GM19397 (cell line): ENCODE results near the gene FTL.

ENCODE experiments used
- ATAC-seq: cut with Tn5 transposase; IDR thresholded peaks from one replicate; pipeline ENCODE4 v1.9.1; 2021; ENCODE audit warnings: mild to moderate bottlenecking, moderate library complexity; ENCODE audit not compliant: unreplicated experiment

The FTL gene

DNA sequence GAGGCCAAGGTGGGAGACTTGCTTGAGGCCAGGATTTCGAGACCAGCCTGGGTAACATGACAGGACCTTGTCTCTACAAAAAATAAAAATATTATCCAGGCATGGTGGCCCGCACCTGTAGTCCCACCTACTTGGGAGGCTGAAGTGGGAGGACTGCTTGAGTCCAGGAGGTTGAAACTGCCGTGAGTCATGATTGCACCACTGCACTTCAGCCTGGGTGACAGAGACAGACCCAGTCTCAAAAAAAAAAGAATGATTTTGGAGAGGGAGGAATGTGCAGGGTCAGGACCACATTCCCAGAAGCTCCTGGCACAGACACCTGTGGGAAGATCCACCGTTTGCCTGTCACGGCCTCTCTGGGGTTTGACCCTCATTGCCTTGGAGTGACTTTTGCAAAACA, 19.7 kb upstream of the FTL start:
- ATAC-seq: no peak

DNA sequence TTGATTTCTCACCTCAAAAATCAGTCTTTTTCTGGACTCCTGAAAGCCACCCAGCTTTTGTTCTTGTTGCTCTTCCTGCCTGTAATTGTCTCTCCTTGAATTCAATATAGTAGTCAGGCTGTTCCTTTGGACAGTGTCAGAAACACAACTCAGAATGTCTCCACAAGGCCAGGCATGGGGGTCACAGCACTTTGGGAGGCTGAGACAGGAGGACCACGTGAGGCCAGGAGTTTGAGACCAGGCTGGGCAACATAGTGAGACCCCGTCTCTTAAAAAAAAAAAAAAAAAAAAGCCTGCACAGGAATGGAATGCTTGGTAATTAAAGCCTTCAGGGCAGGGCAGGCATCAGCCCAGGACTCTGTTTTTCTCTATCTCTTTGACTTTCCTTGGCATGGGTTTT, 19.3 kb upstream of the FTL start:
- ATAC-seq: no peak

DNA sequence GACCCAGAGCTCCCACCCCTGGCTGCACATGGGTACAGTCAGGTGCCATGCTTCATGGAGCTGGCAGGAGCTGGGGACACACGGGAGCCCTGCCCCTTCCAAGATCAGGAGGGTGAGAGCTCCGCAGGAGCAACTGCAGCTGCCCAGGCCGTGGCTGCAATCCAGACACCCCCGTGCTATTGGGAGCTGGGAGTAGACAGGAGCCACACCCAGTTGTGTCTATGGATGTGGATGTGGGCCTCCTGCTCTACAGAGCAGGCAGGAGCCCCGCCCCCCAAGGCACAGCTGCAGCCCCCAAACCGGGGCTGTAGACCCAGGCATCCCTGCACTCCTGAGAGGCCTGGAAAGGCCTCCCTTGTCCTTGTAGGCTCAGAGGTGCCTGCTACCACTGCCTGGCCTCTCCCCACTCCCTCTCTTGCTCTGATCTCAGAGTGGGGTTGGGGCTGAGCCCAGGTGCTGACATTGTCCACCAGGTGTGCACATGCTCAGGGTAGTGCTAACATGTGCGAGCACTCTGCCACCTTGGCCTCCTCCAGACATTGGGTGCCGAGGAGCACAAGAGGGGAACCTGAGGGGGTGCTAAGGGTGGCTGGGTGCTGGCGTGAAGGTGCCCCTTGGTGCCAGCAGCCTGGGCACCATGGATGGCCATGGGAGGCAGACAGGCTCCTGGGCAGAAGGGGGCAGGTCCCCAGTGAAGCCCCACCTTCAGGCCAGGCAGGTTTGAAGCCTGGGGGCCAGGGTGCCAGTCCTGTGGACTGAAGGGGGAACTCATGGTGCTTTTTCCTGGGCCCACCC, 18.4 kb upstream of the FTL start:
- no peak for ATAC-seq

DNA sequence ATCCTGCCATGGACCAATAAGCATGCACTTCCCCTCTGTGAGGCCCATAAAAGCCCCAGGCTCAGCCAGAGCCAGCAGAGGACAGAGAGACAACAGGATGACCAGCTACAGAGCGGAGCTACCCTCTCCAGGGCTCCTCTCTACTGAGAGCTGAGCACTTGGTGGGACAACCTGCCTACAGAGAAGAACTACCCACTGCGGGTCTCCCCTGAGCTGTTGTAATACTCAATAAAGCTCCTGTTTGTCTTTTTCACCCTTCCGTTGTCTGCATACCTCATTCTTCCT, 17.9 kb upstream of the FTL start:
- no peak for ATAC-seq

DNA sequence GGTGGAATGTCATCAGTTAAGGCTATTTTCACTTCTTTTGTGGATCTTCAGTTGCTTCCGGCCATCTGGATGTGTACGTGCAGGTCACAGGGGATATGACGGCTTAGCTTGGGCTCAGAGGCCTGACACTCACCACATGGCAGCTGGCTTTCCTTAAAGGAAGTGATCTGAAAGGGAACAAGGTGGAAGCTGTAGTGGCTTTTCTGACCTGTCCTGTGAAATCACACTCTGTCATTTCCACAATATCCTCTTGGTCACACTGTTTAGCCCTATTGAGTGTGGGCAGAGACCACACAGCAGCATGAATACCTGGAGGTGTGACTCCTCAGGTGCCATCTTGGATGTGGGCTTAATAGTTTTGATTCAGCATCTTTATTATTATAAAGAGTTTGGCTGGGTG, 14.9 kb upstream of the FTL start:
- no peak for ATAC-seq

DNA sequence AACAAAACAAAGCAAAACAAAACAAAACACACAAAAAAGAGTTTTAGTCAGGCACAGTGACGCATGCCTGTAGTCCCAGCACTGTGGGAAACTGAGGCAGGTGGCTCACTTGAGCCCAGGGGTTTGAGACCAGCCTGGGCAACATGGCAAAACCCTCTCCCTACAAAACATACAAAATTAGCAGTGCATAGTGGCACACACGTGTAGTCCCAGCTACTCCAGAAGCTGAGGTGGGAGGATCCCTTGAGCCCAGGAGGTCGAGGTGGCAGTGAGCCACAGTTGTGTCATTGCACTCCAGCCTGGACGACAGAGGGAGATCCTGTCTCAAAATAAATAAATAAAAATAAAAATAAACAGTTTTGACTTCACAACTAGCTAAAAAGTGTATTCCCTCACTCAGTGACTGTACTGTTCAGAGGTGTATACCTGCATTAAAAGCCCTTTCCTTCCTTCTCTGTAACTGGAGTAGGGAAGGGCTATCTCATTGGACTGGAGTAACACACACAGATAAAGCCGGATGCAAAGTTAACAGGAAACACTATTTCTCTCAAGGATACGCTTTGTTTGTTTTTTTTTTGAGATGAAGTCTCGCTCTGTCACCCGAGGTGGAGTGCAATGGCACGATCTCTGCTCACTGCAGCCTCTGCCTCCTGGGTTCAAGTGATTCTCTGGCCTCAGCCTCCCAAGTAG, 14.1 kb upstream of the FTL start:
- no peak for ATAC-seq

DNA sequence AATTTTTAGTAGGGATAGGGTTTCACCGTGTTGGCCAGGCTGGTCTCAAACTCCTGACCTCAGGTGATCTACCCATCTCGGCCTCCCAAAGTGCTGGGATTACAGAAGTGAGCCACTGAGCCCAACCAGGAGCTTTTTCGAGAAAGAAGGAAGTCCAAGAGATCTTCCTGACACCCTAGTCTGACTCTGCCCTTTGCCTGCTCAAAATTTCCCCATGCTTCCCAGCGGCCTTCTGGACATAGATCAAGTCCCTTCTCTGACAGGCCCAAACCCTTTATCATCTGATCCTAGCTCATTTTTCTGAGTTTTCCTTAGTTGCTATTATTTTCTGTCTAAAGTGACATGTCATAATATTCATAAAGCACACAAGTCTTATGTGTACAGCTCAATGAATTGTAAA, 12.0 kb upstream of the FTL start:
- no peak for ATAC-seq

DNA sequence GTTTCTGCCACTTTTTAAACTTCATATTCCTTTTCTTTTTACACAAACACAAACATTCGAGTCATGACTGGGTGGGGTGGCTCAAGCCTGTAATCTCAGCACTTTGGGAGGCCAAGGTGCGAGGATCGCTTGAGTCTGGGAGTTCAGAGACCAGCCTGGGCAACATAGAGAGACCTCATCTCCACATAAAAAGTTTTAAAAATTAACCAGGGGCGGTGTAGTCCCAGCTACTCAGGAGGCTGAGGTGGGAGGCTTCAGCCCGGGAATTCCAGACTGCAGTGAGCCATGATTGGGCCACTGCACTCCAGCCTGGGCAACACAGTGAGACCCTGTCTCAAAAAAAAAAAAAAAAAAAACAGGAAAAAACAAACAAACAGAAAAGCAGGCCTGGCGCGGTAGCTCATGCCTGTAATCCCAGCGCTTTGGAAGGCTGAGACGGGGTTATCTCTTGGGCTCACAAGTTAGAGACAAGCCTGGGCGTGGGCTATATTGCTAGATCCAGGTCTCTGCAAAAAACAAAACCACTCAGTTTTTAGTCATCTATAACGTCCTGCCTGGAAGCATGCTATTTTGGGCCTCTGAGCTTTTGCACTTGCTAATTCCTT, 11.0 kb upstream of the FTL start:
- ATAC-seq: no peak

DNA sequence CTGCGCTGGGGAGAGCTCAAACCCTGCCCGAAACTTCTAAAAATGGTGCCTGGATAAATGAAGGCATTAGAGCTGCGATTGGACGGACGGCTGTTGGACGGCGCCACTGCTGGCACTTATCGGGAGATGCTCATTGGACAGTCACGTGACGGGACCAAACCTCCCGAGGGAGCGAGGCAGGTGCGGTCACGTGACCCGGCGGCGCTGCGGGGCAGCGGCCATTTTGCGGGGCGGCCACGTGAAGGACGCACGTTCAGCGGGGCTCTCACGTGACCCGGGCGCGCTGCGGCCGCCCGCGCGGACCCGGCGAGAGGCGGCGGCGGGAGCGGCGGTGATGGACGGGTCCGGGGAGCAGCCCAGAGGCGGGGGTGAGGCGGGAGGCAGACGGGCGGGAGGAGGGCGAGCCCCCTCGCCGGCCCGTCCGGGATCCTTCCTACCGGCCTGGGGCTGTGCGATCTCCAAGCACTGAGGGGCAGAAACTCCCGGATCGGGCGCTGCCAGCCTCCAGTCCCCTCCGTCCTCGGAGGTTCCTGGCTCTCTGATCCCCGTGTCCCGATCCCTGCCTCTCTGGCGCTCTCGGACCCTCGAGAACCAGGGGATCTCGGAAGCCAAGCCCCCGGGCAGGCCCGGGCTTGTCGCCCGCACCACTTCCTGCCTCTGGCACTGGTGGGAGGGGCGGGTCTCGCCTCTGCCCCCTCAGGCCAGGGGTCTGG, 10.4 kb upstream of the FTL start, which contains the start of gene BAX:
TSS of gene BAX (plus strand) at position 281 of the 713 bp plus-strand sequence. CDS start at position 335, 54 bp downstream.
- peak; percentile 96 for ATAC-seq

DNA sequence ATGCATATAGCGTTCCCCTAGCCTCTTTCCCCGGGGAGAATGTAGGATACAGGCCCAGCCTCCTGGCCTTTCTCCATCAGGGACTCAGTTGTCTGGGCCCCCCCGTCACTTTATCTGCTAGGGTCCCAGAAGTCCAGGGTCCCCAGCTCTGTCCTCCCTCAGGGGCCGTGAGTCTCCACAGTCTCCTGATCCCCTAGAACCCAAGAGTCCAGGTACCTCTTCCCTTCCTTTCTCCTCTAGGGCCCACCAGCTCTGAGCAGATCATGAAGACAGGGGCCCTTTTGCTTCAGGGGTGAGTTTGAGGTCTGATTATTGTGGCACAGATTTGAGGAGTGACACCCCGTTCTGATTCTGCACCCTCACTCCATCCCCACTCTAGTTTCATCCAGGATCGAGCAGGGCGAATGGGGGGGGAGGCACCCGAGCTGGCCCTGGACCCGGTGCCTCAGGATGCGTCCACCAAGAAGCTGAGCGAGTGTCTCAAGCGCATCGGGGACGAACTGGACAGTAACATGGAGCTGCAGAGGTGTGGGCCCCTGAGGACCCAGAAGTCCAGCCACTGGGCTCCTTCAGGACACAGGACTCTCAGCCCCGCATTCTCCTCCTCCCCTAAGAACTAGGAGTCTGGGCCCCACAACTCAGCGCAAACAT, 9.7 kb upstream of the FTL start:
- no peak for ATAC-seq

DNA sequence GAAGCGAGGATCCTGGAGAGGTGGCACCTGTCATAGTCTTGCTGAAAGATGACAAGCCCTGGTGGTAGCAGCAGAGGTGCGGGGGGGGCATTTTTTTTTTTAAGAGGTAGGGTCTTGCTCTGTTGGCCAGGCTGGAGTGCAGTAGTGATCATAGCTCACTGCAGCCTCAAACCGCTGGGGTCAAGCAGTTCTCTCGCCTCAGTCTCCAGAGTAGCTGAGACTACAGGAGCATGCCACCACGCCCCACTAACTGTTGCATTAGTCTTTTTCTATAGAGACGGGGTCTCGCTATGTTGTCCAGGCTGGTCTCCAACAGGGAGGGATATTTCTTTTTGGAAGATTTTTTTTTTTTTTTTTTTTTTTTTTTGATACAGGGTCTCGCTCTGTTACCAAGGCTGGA, 7.1 kb upstream of the FTL start:
- no peak for ATAC-seq

DNA sequence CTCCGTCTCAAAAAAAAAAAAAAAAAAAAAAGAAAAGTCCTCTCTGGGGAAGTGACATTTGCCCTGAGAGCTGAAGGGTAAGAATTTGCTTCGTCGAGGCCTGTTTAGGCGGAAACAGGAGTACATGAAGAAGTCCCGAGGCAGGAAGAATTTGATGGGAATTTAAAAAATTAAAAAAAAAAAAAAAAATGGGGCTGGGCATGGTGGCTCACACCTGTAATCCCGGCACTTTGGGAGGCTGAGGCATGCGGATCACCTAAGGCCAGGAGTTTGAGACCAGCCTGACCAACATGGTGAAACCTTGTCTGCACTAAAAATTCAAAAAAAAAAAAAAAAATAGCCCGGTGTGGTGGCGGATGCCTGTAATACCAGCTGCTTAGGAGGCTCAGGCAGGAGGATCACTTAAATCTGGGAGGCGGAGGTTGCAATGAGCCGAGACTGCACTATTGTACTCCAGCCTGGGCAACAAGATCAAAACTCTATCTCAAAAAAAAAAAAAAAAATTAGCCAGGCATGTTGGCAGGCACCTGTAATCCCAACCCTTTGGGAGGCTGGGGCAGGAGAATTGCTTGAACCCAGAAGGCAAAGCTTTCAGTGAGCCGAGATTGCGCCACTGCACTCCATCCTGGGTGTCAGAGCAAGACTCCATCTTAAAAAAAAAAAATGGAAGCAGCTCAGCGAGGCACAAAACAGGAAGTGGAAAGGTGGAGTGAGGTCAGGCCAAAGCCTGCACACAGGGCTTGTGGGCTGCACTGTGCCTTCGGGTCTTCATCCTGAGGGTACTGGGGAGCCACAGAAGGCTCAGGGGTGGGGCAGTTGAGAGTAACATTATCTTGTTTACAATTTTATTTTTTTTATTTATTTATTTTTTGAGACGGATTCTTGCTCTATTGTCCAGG, 5.5 kb upstream of the FTL start:
- no peak for ATAC-seq

DNA sequence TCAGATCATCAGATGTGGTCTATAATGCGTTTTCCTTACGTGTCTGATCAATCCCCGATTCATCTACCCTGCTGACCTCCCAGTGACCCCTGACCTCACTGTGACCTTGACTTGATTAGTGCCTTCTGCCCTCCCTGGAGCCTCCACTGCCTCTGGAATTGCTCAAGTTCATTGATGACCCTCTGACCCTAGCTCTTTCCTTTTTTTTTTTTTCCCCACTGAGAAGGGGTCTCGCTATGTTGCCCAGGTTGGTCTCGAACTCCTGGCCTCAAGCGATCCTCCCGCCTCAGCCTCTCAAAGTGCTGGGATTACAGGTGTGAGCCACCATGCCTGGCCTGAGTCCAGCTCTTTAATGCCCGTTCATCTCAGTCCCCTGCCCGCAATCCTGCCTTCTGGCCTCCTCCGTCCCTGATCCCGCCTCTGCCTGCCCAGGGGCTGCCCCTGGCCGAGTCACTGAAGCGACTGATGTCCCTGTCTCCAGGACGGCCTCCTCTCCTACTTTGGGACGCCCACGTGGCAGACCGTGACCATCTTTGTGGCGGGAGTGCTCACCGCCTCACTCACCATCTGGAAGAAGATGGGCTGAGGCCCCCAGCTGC, 4.0 kb upstream of the FTL start:
- no peak for ATAC-seq

DNA sequence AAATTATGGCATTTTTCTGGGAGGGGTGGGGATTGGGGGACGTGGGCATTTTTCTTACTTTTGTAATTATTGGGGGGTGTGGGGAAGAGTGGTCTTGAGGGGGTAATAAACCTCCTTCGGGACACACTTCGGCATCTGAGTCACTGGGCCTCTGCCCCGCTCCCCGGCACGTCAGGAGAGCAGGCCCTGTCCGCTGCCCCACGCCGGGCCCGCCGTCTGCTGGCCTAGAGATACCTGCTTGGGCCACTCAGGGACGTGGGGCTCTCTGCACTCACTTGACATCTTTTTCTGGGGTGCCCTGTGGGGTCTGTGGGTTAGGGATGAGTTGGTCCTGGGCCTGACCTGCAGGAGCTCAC, 3.5 kb upstream of the FTL start:
- no peak for ATAC-seq

DNA sequence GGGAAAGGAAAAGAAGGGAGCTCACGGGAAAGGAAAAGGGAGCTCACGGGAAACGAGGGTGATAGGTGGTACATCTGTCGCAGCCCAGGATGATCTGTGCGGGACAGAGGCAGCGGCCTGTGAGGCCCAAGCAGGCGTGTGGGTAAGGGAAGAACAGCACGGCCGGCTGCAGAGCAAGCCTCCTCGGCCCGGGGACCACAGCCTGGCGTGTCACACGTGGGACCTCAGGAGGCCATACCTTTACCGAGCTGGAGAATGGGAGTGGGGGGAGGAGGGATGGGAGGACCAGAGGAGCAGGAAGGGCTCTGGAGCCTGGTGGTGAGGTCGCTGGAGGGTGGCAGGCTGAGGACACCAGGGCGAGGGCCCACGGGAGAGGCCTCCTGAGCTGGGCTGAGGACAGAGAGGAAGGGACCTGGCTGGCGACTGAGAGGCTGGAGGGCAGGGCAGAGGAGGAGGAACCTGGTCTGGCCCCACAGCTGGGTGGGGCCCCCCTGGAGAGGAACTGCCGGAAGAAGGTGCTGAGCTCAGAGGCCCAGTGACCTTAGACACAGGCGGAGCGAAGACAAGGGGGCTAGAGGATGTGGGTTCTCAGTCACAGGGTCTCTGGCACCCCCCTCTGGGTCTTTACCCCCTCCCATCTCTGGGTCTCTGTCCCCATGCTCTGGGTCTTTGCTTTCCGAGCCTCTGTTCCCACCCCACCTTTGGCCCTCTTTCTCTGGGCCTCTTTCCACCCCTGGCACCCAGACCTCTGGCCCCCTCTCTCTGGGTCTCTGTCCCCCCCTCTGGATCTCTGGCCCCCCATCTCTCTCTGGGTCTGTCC, 2.9 kb upstream of the FTL start:
- no peak for ATAC-seq

DNA sequence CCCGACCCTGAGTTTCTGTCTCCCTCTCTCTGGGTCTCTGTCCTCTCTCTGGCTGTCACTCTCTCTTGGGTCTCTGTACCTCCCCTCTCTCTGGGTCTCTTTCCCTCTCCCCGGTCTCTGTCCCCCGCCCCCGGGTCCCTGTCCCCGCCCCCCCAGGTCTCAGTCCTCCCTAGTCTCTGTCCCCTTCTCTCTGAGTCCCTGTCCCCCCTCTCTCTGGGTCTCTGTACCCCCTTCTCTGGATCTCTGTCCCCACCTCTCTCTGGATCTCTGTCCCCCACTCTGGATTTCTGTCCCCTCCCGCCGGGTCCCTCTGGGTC, 2.3 kb upstream of the FTL start:
- ATAC-seq: no peak

DNA sequence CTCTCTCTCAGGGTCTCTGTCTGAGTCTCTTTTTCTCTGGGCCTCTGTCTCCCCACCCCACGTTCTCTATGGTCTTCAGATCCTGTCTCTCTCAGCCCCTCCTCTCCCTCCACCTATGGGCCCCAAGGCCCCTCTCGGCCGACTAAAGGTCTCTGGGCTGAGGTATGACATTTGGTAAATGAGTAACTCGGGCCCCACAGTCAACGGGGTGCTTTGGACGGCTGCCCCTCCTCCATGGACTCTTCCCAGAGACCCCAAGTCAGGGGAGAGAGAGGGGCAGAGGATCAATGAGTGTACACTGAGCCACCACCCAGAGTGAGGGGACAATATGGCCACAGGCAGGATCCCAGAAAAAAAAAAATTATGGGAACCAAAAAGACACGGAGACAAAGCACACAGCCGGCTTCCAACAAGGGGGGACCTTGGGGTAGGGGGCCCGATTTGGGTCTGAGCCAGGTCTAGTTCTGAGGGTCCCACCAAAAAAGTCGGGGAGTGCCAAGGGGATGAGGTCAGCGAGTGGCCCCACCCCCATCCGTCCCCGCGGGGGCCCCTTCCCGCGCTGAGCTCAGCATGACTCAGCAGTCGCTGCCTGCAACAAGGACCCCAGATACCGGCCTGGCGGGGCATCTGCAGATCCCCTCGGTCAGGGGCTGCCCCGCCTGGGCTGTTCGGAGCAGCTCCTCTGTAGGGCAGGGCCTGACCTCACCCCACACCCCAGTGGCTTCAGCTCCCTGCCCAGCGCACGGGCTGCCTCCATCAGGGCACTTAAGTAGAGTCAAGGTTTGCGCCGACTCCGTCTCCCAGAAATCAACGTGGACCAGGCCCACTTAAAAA, 1.5 kb upstream of the FTL start:
- ATAC-seq: no peak
